Upper lobe of left lung (tissue), 4 donors: ENCODE measurements around the gene EIF1AD.
"Not testable (repeated sequence)": the region's sequence is repeated elsewhere in the genome, so short reads cannot be mapped to it uniquely, and the experiment has no call there.

Experiments used
- EP300 ChIP-seq, 4 donors: sonication (generic); formaldehyde crosslinking; IDR thresholded peaks; one replicate each; pipeline ENCODE4 v1.5.1; 2017; ENCODE audit warnings: antibody characterized with exemption in 4 of 4, control low read depth in 2 of 4
- POLR2A ChIP-seq, 4 donors: fragments of 450-650 bp; IDR thresholded peaks; one replicate each; pipeline ENCODE4 v1.5.1; 2016 to 2017; ENCODE audit warnings: antibody characterized with exemption in 4 of 4, mild to moderate bottlenecking in 2 of 4
- POLR2AphosphoS5 ChIP-seq, 2 donors: sonication (generic); formaldehyde crosslinking; IDR thresholded peaks; one replicate each; pipeline ENCODE4 v1.5.1; 2017; ENCODE audit warnings: antibody characterized with exemption in 2 of 2
- TF ChIP-seq, protein P1 (sequence below), 6 experiments: fragments of 450-650 bp in 4 of 6; fragments of 200-600 bp in 2 of 6; sonication (generic) in 2 of 6; IDR thresholded peaks; one replicate each; pipeline ENCODE4 v1.5.1; 2016 to 2019; ENCODE audit warnings: antibody characterized with exemption in 6 of 6

DNA sequence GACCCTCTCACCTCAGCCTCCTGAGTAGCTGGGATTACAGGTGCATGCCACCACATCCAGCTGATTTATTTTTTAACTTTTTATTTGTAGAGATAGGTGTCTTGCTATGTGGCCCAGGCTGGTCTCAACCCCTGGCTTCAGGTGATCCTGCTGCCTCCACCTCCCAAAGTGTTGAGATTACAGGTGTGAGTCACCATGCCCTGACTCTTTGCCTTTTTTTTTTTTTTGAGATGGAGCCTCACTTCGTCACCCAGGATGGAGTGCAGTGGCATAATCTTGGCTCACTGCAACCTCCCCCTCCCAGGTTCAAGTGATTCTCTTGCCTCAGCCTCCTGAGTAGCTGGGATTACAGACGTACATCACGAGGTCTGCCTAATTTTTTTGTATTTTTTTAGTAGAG lies 50.3 kb downstream of the EIF1AD start:
- TF ChIP-seq POLR2AphosphoS5, EP300, POLR2A (IDR thresholded peaks at IDR 0.05): not testable (repeated sequence)
- TF ChIP-seq, protein P1, sequence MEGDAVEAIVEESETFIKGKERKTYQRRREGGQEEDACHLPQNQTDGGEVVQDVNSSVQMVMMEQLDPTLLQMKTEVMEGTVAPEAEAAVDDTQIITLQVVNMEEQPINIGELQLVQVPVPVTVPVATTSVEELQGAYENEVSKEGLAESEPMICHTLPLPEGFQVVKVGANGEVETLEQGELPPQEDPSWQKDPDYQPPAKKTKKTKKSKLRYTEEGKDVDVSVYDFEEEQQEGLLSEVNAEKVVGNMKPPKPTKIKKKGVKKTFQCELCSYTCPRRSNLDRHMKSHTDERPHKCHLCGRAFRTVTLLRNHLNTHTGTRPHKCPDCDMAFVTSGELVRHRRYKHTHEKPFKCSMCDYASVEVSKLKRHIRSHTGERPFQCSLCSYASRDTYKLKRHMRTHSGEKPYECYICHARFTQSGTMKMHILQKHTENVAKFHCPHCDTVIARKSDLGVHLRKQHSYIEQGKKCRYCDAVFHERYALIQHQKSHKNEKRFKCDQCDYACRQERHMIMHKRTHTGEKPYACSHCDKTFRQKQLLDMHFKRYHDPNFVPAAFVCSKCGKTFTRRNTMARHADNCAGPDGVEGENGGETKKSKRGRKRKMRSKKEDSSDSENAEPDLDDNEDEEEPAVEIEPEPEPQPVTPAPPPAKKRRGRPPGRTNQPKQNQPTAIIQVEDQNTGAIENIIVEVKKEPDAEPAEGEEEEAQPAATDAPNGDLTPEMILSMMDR (IDR thresholded peaks at IDR 0.05) = not testable (repeated sequence)
